ENCODE results near the gene IL32.

IL32 gene

GRCh38 chr16:3086596-3087242, 21.3 kb downstream of the IL32 start:
- no peak for FAIRE-seq
- DNase-seq (ENCODE audit: insufficient read length, low spot score): no peak

DNA sequence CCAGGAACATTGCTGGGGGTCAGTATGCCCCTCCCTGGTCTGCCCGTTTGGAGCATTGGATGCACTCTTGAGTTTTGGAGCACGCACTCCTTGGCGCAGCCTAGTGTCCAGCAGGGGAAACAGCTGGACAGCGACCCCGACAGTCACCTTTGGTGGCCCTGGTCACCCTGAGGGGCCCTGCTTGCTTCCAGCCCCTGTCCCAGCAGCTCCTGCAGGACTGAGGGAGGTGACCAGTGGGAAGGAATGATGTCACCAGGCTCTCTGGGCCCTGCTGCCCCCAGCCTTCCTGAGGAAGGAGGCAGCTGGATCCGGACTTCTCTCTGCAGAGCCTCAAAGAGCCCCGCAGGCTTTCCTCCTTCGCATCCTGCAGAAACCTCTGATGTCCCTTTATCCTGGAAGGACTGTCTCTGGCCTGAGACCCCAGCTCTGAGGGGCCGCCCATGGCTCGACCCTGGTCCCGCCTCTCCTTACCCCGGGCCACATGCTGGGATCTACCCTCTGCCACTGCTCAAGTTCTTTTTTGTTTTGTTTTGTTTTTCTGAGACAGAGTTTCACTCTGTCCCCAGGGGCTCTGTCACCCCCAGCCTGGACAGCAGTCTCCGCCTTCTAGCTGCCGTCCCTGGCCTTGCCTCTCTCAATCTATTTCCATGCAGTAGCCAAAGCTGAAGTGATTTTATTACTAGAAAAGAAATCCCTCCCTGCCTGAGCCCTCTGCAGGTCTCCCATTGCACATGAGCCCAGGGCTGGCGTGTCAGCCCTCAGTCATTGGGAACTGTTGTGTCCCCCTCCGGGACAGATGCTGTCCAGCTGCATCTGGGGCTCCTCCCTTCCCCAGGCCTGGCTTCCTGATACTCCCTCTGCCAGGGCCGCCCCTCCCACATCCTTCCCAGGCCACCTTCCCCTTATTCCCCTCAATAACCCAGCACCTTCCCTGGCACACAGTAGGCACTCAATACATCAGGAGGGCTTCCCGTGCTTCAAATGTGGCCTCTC, 22.1 kb downstream of the IL32 start:
- TF ChIP-seq, protein P1, sequence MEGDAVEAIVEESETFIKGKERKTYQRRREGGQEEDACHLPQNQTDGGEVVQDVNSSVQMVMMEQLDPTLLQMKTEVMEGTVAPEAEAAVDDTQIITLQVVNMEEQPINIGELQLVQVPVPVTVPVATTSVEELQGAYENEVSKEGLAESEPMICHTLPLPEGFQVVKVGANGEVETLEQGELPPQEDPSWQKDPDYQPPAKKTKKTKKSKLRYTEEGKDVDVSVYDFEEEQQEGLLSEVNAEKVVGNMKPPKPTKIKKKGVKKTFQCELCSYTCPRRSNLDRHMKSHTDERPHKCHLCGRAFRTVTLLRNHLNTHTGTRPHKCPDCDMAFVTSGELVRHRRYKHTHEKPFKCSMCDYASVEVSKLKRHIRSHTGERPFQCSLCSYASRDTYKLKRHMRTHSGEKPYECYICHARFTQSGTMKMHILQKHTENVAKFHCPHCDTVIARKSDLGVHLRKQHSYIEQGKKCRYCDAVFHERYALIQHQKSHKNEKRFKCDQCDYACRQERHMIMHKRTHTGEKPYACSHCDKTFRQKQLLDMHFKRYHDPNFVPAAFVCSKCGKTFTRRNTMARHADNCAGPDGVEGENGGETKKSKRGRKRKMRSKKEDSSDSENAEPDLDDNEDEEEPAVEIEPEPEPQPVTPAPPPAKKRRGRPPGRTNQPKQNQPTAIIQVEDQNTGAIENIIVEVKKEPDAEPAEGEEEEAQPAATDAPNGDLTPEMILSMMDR (IDR thresholded peaks at IDR 0.05; ENCODE audit: insufficient read depth, missing control alignments): no peak
- no peak for FAIRE-seq
- DNase-seq (ENCODE audit: insufficient read length, low spot score): no peak

More at GRCh38 chr16:3086596-3087242, 21.3 kb downstream of the IL32 start:
- TF ChIP-seq, protein P1 (IDR thresholded peaks at IDR 0.05; ENCODE audit: insufficient read depth, missing control alignments): no peak

DNA sequence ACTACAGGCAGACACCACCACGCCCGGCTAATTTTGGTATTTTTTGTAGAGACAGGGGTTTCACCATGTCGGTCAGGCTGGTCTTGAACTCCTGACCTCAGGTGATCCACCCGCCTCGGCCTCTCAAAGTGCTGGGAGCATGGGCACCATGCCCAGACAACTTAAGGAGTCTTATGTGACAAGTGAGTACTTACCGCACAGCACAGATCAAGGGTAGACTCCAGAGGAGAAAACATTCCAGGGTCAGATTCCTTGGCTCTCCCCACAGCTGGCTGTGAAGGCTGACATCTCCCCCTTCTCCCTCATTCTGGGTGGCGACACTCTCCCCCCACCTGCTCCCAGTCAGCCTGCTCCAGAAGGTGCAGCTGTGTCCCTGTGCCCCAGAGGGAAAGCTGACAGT, 23.0 kb downstream of the IL32 start:
- FAIRE-seq: no peak
- TF ChIP-seq, protein P1 (IDR thresholded peaks at IDR 0.05; ENCODE audit: insufficient read depth, missing control alignments): no peak
- DNase-seq (ENCODE audit: insufficient read length, low spot score): no peak

DNA sequence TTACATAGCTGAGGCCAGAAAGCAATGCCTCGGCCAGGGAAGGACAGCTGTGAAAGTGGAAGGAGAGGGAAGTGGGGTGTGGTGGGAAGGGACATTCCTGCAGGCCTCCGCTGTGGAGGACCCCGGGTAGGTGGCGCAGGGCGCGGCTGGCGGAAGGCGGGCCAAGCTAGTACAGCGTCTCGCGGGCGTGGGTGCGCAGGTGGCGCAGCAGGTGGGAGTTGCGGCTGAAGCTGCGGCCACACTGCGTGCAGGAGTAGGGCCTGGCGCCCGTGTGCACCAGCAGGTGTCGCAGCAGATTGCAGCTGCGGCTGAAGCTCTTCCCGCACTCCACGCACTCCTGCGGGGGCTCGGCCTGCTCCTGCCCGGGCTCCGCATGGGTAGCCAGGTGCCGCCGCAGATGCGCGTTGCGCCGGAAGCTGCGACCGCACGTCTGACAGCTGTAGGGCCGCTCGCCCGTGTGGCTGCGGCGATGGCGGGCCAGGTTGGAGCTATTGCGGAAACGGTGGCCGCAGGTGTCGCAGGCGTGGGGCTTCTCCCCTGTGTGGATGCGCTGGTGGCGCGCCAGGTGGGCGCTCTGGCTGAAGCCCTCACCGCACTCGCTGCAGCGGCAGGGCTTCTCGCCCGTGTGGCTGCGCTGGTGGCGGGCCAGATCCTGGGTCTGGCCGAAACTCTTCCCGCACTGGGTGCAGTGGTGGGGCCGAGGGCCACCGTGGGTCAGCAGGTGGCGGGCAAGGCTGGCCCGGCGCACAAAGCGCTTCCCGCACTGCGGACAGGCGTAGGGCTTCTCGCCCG, 23.7 kb downstream of the IL32 start:
- no peak for FAIRE-seq
- TF ChIP-seq, protein P1 (IDR thresholded peaks at IDR 0.05; ENCODE audit: insufficient read depth, missing control alignments): no peak
- DNase-seq (ENCODE audit: insufficient read length, low spot score): no peak

DNA sequence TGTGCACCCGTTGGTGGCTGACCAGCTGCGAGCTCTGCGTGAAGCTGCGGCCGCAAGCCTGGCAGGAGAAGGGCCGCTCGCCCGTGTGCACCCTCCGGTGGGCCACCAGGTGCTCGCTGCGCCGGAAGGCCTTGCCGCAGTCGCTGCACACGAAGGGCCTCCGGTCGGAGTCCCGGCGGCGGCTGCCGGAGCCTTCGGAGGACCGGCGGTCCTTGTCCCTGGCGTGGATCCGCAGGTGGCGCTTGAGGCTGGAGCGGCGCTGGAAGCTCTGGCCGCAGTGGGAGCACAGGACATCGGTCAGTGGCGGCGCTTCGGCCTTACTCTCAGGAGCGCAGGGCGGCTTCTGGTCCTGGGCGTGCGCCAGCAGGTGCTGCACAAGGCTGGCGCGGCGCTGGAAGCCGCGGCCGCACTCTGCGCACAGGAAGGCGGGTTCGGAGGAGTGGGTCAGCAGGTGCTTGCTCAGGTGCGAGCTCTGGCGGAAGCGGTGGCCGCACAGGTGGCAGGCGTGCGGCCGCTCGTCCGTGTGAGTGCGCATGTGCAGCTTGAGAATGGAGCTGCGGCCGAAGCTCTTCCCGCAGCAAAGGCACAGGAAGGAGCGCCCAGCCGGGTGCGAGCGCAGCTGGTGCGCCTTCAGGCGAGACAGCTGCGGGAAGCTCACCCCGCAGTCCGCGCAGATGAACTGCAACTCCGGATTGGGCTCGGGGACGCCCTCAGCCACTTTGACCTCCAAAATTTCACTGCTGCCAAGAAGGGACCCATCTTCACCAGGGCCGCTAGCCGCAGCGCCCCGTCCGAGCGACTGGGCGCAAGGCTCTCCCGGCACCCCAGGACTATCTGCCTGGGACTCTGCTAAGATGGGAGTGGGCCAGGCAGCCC, 24.5 kb downstream of the IL32 start:
- TF ChIP-seq, protein P1 (IDR thresholded peaks at IDR 0.05; ENCODE audit: insufficient read depth, missing control alignments): no peak
- no peak for FAIRE-seq
- DNase-seq (ENCODE audit: insufficient read length, low spot score): no peak

- DNase-seq (ENCODE audit: insufficient read length, low spot score) (no peak), FAIRE-seq (no peak)
- TF ChIP-seq, protein P1 (IDR thresholded peaks at IDR 0.05; ENCODE audit: insufficient read depth, missing control alignments): no peak
Measured at GRCh38 chr16:3091551-3091950, 26.1 kb downstream of the IL32 start.
